ENCODE measurements around the gene DPEP3.

GRCh38 chr16:67962135-67962534 is 18.2 kb downstream of the DPEP3 start:
- TF ChIP-seq CTCF (IDR thresholded peaks at IDR 0.05) (no peak), POLR2A (IDR thresholded peaks at IDR 0.05) (no peak)
